Liver (tissue), 3 donors: ENCODE measurements around the gene FFAR1.

Experiments
- JUND ChIP-seq, 2 donors: IDR thresholded peaks; 2 replicates each; pipeline ENCODE4 v1.6.1; 2016; ENCODE audit warnings: antibody characterized with exemption in 2 of 2
- RAD21 ChIP-seq, 2 donors: IDR thresholded peaks; 2 replicates each; pipeline ENCODE4 v1.6.1; 2016; ENCODE audit warnings: antibody characterized with exemption in 2 of 2, mild to moderate bottlenecking in 2 of 2
- REST ChIP-seq: IDR thresholded peaks from 2 replicates; pipeline ENCODE4 v1.6.1; 2016; ENCODE audit warnings: antibody characterized with exemption, mild to moderate bottlenecking
- TAF1 ChIP-seq: conservative IDR thresholded peaks from 2 replicates; pipeline ENCODE4 v1.6.1; 2016; ENCODE audit warnings: antibody characterized with exemption, mild to moderate bottlenecking
- ZBTB33 ChIP-seq: IDR thresholded peaks from 2 replicates; pipeline ENCODE4 v1.6.1; 2016; ENCODE audit warnings: antibody characterized with exemption
- TF ChIP-seq, protein P1 (sequence below): fragments of 150-350 bp; IDR thresholded peaks from 2 replicates; pipeline ENCODE4 v1.5.1; 2017; ENCODE audit warnings: improper control_type of control experiment, low read depth, low read length; ENCODE audit not compliant: missing input control
- donor health status: healthy.
- donor health status: healthy.

- TF ChIP-seq RAD21 (IDR thresholded peaks at IDR 0.05) = no peak
- TF ChIP-seq, protein P1, sequence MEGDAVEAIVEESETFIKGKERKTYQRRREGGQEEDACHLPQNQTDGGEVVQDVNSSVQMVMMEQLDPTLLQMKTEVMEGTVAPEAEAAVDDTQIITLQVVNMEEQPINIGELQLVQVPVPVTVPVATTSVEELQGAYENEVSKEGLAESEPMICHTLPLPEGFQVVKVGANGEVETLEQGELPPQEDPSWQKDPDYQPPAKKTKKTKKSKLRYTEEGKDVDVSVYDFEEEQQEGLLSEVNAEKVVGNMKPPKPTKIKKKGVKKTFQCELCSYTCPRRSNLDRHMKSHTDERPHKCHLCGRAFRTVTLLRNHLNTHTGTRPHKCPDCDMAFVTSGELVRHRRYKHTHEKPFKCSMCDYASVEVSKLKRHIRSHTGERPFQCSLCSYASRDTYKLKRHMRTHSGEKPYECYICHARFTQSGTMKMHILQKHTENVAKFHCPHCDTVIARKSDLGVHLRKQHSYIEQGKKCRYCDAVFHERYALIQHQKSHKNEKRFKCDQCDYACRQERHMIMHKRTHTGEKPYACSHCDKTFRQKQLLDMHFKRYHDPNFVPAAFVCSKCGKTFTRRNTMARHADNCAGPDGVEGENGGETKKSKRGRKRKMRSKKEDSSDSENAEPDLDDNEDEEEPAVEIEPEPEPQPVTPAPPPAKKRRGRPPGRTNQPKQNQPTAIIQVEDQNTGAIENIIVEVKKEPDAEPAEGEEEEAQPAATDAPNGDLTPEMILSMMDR = no peak
- no peak for TF ChIP-seq ZBTB33
- TF ChIP-seq REST = no peak
- no peak for TF ChIP-seq JUND (IDR thresholded peaks at IDR 0.05)
- TF ChIP-seq TAF1 = no peak
Measured at GRCh38 chr19:35302446-35302845, 45.3 kb upstream of the FFAR1 start.
